Left ventricle myocardium inferior (tissue), 1 donor: ENCODE data around the gene TCEA3. TPM values are rescaled to one million over a fixed set of nuclear protein-coding genes. Genes with fewer than 3 reads are reported as not detected.

Experiments used
- DNase-seq: peaks from one replicate; pipeline ENCODE4 v3.0.0-alpha.2; 2020
- H3K27ac ChIP-seq: fragments of 200-600 bp; replicated peaks from 2 replicates; pipeline ENCODE4 v1.8.0; 2021
- H3K27me3 ChIP-seq: fragments of 200-600 bp; 2 replicates; pipeline ENCODE4 v1.8.0; 2021; ENCODE audit warnings: low read depth
- H3K36me3 ChIP-seq: fragments of 200-600 bp; 2 replicates; pipeline ENCODE4 v1.8.0; 2021
- H3K4me1 ChIP-seq: fragments of 200-600 bp; 2 replicates; pipeline ENCODE4 v1.8.0; 2021
- H3K4me3 ChIP-seq: fragments of 200-600 bp; 2 replicates; pipeline ENCODE4 v1.8.0; 2021; ENCODE audit warnings: mild to moderate bottlenecking, moderate library complexity
- H3K9me3 ChIP-seq: fragments of 200-600 bp; replicated peaks from 2 replicates; pipeline ENCODE4 v1.8.0; 2021
- CTCF ChIP-seq: fragments of 200-600 bp; IDR thresholded peaks from 2 replicates; pipeline ENCODE4 v1.8.0; 2021; ENCODE audit warnings: antibody characterized with exemption, mild to moderate bottlenecking, borderline replicate concordance
- intact Hi-C: fragments of 100-400 bp; cut with micrococcal nuclease; formaldehyde crosslinking; loops from one replicate; pipeline ENCODE4 v1.11.0; 2022
- total RNA-seq: library from RNA; stranded (reverse); fragmentation: NEBNext Ultra II Directional; extraction: Animal tissue kit (Norgen Biotek cat#: 25700); gene quantifications from one replicate; pipeline ENCODE4 v1.2.1, GENCODE V29; 2021
- donor health status: DM: no; HTN: yes; CAD: no; lungs with severe emphysema.

The TCEA3 gene
- total RNA-seq, 1 donor from 2014 or later = 78.6 TPM

GRCh38 chr1:23431431-23431830 lies 6.9 kb upstream of the TCEA3 start:
- no peaks in the 10 kb centered on the region for H3K9me3 ChIP-seq
- peaks cover 85% of the 10 kb centered on the region for H3K36me3 ChIP-seq
- no peak overlapping the region for H3K27ac ChIP-seq
- intact Hi-C loops = no loop called here
- H3K4me3 ChIP-seq = no peak overlapping the region
- TF ChIP-seq CTCF = no peak
- no peak for DNase-seq
- H3K27me3 ChIP-seq = no peaks in the 10 kb centered on the region
- H3K4me1 ChIP-seq = peaks cover 8% of the 10 kb centered on the region

DNA sequence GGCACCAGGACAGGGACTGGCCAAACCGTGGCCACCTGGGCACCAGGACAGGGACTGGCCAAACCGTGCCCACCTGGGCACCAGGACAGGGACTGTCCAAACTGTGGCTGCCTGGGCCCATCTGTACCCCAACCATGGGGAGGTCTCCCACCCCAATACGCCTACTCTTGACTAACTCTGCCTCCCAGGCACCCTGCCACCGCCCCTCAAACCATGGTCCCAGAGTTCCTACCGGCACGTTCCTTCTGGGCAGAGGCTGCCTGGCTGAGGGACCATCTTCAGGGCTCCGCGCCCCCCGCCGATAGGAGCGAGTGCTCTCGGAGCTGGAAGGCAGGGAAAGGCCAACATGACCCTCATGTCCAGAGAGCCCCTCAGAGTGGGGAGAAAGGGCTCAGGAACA lies 6.3 kb upstream of the TCEA3 start:
- no peak overlapping the region for H3K27ac ChIP-seq
- no peaks in the 10 kb centered on the region for H3K27me3 ChIP-seq

GRCh38 chr1:23428136-23428905 lies 3.8 kb upstream of the TCEA3 start:
- intact Hi-C loops = no loop called here
- Histone ChIP-seq H3K36me3 (peaks cover 54% of the 10 kb centered on the region), H3K9me3 (no peaks in the 10 kb centered on the region), H3K4me1 (peaks cover 31% of the 10 kb centered on the region), H3K27ac (no peak overlapping the region), H3K27me3 (no peaks in the 10 kb centered on the region), H3K4me3 (no peak overlapping the region)
- TF ChIP-seq CTCF = no peak
- no peak for DNase-seq

More for the DNA sequence above, 6.3 kb upstream of the TCEA3 start:
- H3K4me1 ChIP-seq = peaks cover 10% of the 10 kb centered on the region
- TF ChIP-seq CTCF = no peak
- intact Hi-C loops = no loop called here
- no peak for DNase-seq
- no peaks in the 10 kb centered on the region for H3K9me3 ChIP-seq
- peaks cover 79% of the 10 kb centered on the region for H3K36me3 ChIP-seq
- no peak overlapping the region for H3K4me3 ChIP-seq

GRCh38 chr1:23427550-23427949 lies 3.0 kb upstream of the TCEA3 start:
- intact Hi-C loops = no loop called here

GRCh38 chr1:23426828-23427227 lies 2.3 kb upstream of the TCEA3 start:
- intact Hi-C loops = no loop called here
- Histone ChIP-seq H3K4me3 (no peak overlapping the region), H3K4me1 (peaks cover 46% of the 10 kb centered on the region), H3K9me3 (no peaks in the 10 kb centered on the region), H3K36me3 (peaks cover 39% of the 10 kb centered on the region), H3K27ac (no peak overlapping the region), H3K27me3 (no peaks in the 10 kb centered on the region)
- TF ChIP-seq CTCF = no peak
- no peak for DNase-seq

More at GRCh38 chr1:23427550-23427949, 3.0 kb upstream of the TCEA3 start:
- Histone ChIP-seq H3K27me3 (no peaks in the 10 kb centered on the region), H3K4me1 (peaks cover 39% of the 10 kb centered on the region), H3K9me3 (no peaks in the 10 kb centered on the region), H3K27ac (no peak overlapping the region), H3K4me3 (no peak overlapping the region), H3K36me3 (peaks cover 47% of the 10 kb centered on the region)
- no peak for DNase-seq
- TF ChIP-seq CTCF = no peak
